ENCODE results near the gene SEPTIN8. TPM values are rescaled to one million over a fixed set of nuclear protein-coding genes. Genes with fewer than 3 reads are reported as not detected.

Gene SEPTIN8
- total RNA-seq, 1 donor from 2014 or later = 97.5 TPM

DNA sequence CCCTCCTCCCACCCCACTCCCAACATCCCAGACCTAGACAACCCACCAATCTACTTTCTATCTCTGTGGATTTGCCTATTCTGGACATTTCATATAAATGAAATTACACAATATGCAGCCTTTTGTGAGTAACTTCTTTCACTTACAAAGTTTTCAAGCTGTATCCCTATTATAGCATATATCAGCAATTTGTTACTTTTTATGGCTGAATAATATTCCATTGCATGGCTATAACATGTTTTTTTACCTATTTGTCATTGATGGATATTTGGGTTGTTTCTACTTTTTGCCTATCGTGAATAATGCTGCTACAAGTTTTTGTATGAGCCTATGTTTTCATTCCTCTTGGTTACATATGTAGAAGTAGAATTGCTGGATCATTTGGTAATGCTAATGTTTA is 37.8 kb downstream of the SEPTIN8 start:
- Mint-ChIP-seq H3K4me1 (ENCODE audit: low read depth, unreplicated experiment) (peaks cover 13% of the 10 kb centered on the region), H3K27me3 (ENCODE audit: low read depth, unreplicated experiment) (no peaks in the 10 kb centered on the region), H3K36me3 (ENCODE audit: low read depth, unreplicated experiment) (no peaks in the 10 kb centered on the region), H3K27ac (ENCODE audit: unreplicated experiment) (no peak overlapping the region), H3K4me3 (ENCODE audit: unreplicated experiment) (peak overlapping the region; percentile 9), H3K9me3 (ENCODE audit: unreplicated experiment) (no peaks in the 10 kb centered on the region)
- no peaks in the 10 kb centered on the region for H3K9me3 ChIP-seq (ENCODE audit: insufficient read depth, low read depth, low read length)
- no peak overlapping the region for H3K27ac ChIP-seq (ENCODE audit: low read depth, low read length)
- peaks cover 9% of the 10 kb centered on the region for H4K20me1 ChIP-seq (ENCODE audit: insufficient read depth, low read length)
- no peak overlapping the region for H3K4me3 ChIP-seq (ENCODE audit: insufficient read depth, low read depth, low read length)
- no peak for DNase-seq (ENCODE audit: low read depth)
- FAIRE-seq = no peak
- H2AFZ ChIP-seq (ENCODE audit: low read depth, low read length) = no peak overlapping the region
- H3K9ac ChIP-seq (ENCODE audit: low read length) = no peak overlapping the region
- no peak overlapping the region for H3K4me2 ChIP-seq (ENCODE audit: low read length)
- H3K4me1 ChIP-seq (ENCODE audit: insufficient read depth, low read length) = peaks cover 10% of the 10 kb centered on the region
- H3K27me3 ChIP-seq (ENCODE audit: insufficient read depth, low read length) = no peaks in the 10 kb centered on the region
- H3K36me3 ChIP-seq (ENCODE audit: insufficient read depth, low read length) = no peaks in the 10 kb centered on the region
- TF ChIP-seq EZH2 (IDR thresholded peaks at IDR 0.05; ENCODE audit: insufficient read depth, low read length) = no peak
- H3K79me2 ChIP-seq (ENCODE audit: insufficient read depth, low read length) = peaks cover 21% of the 10 kb centered on the region

DNA sequence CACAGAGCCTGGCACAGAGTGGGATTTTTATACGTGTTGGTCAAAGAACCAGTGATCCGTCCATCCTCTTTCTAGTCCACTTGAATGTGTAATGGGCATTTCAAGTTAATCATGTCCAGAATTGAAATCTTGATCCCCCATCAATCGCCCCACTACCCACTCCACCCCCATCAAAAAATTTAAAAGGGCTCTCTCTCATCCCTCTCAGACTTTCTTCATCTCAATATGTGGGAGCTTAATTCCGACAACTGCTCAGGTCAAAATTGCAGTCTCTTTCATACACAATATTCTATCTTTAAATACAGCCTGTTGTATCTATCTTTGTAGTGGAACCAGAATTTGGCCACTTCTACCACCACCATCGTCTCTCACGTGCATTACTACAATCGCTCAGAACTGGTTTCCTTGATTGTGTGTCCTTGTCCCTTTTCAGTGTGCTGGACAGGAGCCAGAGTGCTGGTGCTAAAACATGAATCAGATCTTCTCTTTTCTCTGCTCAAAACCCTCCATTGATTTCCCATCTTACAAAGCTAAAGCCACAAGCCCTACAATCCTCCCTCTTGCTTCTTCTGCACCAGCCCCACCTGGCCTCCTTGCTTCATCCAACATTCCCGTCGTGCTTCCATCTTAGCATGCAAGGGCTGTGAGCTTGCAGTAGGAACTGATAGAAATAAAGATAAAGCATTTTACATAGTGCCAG is 38.9 kb downstream of the SEPTIN8 start:
- no peaks in the 10 kb centered on the region for H3K9me3 ChIP-seq (ENCODE audit: insufficient read depth, low read depth, low read length)
- no peak overlapping the region for H3K27ac ChIP-seq (ENCODE audit: low read depth, low read length)
- no peaks in the 10 kb centered on the region for H3K27me3 ChIP-seq (ENCODE audit: insufficient read depth, low read length)
- H3K9ac ChIP-seq (ENCODE audit: low read length) = peak overlapping the region; percentile 82
- H3K79me2 ChIP-seq (ENCODE audit: insufficient read depth, low read length) = peaks cover 24% of the 10 kb centered on the region
- peak overlapping the region; percentile 92 for H2AFZ ChIP-seq (ENCODE audit: low read depth, low read length)
- Mint-ChIP-seq H3K36me3 (ENCODE audit: low read depth, unreplicated experiment) (no peaks in the 10 kb centered on the region), H3K4me1 (ENCODE audit: low read depth, unreplicated experiment) (peaks cover 13% of the 10 kb centered on the region), H3K27me3 (ENCODE audit: low read depth, unreplicated experiment) (no peaks in the 10 kb centered on the region), H3K4me3 (ENCODE audit: unreplicated experiment) (peak overlapping the region; percentile 89), H3K9me3 (ENCODE audit: unreplicated experiment) (no peaks in the 10 kb centered on the region), H3K27ac (ENCODE audit: unreplicated experiment) (no peak overlapping the region)
- H3K36me3 ChIP-seq (ENCODE audit: insufficient read depth, low read length) = peaks cover 3% of the 10 kb centered on the region
- DNase-seq (ENCODE audit: low read depth) (no peak), FAIRE-seq (no peak)
- H3K4me3 ChIP-seq (ENCODE audit: insufficient read depth, low read depth, low read length) = peak overlapping the region; percentile 94
- H3K4me2 ChIP-seq (ENCODE audit: low read length) = peak overlapping the region; percentile 89
- peaks cover 10% of the 10 kb centered on the region for H3K4me1 ChIP-seq (ENCODE audit: insufficient read depth, low read length)
- H4K20me1 ChIP-seq (ENCODE audit: insufficient read depth, low read length) = peaks cover 9% of the 10 kb centered on the region
- TF ChIP-seq, protein P1, sequence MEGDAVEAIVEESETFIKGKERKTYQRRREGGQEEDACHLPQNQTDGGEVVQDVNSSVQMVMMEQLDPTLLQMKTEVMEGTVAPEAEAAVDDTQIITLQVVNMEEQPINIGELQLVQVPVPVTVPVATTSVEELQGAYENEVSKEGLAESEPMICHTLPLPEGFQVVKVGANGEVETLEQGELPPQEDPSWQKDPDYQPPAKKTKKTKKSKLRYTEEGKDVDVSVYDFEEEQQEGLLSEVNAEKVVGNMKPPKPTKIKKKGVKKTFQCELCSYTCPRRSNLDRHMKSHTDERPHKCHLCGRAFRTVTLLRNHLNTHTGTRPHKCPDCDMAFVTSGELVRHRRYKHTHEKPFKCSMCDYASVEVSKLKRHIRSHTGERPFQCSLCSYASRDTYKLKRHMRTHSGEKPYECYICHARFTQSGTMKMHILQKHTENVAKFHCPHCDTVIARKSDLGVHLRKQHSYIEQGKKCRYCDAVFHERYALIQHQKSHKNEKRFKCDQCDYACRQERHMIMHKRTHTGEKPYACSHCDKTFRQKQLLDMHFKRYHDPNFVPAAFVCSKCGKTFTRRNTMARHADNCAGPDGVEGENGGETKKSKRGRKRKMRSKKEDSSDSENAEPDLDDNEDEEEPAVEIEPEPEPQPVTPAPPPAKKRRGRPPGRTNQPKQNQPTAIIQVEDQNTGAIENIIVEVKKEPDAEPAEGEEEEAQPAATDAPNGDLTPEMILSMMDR (IDR thresholded peaks at IDR 0.05; ENCODE audit: insufficient read depth, low read depth, low read length) = no peak
- TF ChIP-seq EZH2 (IDR thresholded peaks at IDR 0.05; ENCODE audit: insufficient read depth, low read length) = no peak

DNA sequence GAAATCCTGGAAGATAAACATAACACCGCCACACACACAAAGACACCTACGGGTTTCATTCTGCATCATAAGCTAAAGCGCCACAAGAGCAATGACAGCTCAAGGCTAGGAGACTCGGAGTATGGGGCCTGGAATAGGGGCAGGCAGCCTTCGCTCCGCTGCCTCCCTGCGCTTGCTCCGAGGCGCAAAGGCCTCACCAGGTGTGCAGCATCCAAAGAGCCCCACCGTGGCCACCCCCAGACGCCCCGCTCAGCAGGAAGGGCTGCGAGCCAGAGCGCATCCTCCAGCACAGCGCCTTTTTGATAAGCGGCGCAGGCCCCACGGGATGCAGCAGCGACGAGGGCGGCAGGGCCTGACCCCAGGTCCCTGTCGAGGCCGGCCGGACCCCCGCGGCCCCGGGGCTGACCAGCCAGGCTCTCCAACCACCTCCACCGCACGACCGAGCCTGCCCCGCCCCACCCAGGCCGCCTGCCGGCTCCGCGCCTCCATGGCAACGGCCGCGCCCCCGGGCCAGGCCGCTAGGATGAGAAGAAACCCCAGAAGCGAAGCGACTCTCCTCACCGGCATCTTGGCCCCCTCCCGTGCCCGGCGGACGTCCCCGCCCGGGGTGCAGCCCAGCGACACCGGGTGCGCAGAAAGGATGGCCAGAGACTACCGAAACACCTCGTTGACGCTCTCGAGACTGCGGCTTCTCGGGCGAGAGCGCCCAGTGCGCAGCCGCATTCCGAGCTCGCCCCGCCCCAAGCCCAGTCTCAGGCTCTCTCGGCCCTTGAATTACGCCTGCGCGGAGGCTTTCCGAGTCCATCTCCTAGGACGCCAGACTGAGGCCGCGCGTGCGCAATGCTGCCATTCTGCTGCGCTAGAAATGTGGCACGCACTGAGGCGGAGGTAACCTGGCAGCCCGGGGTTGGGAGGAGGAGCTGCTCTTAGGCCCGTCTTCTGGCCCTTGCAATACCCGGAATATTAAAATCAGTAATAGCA is 39.9 kb downstream of the SEPTIN8 start, which contains the start of gene KIF3A:
Gene KIF3A (minus strand): TSS at position 694 of the 981 bp plus-strand sequence. CDS start 127 bp downstream, at position 567.
- peak within 1 kb of the TSS; percentile 92 for H2AFZ ChIP-seq (ENCODE audit: low read depth, low read length)
- no peaks in the 10 kb centered on the region for H3K36me3 Mint-ChIP-seq (ENCODE audit: low read depth, unreplicated experiment)
- no peaks in the 10 kb centered on the region for H3K9me3 Mint-ChIP-seq (ENCODE audit: unreplicated experiment)
- TF ChIP-seq, protein P1 (IDR thresholded peaks at IDR 0.05; ENCODE audit: insufficient read depth, low read depth, low read length) = no peak
- no peak for TF ChIP-seq EZH2 (IDR thresholded peaks at IDR 0.05; ENCODE audit: insufficient read depth, low read length)
- H3K4me3 ChIP-seq (ENCODE audit: insufficient read depth, low read depth, low read length) = peak within 1 kb of the TSS; percentile 94
- H3K4me3 Mint-ChIP-seq (ENCODE audit: unreplicated experiment) = peak within 1 kb of the TSS; percentile 89
- peaks cover 3% of the 10 kb centered on the region for H3K36me3 ChIP-seq (ENCODE audit: insufficient read depth, low read length)
- peak within 1 kb of the TSS; percentile 82 for H3K9ac ChIP-seq (ENCODE audit: low read length)
- peaks cover 9% of the 10 kb centered on the region for H4K20me1 ChIP-seq (ENCODE audit: insufficient read depth, low read length)
- peak within 1 kb of the TSS; percentile 89 for H3K4me2 ChIP-seq (ENCODE audit: low read length)
- H3K27me3 Mint-ChIP-seq (ENCODE audit: low read depth, unreplicated experiment) = no peaks in the 10 kb centered on the region
- peaks cover 13% of the 10 kb centered on the region for H3K4me1 Mint-ChIP-seq (ENCODE audit: low read depth, unreplicated experiment)
- DNase-seq (ENCODE audit: low read depth) (peak; percentile 83), FAIRE-seq (no peak)
- H3K27me3 ChIP-seq (ENCODE audit: insufficient read depth, low read length) = no peaks in the 10 kb centered on the region
- H3K9me3 ChIP-seq (ENCODE audit: insufficient read depth, low read depth, low read length) = no peaks in the 10 kb centered on the region
- peak within 1 kb of the TSS; percentile 37 for H3K27ac Mint-ChIP-seq (ENCODE audit: unreplicated experiment)
- H3K27ac ChIP-seq (ENCODE audit: low read depth, low read length) = peak within 1 kb of the TSS; percentile 62
- peaks cover 24% of the 10 kb centered on the region for H3K79me2 ChIP-seq (ENCODE audit: insufficient read depth, low read length)
- peaks cover 10% of the 10 kb centered on the region for H3K4me1 ChIP-seq (ENCODE audit: insufficient read depth, low read length)
